Inflammatory macrophage (primary cell): Measurements from ENCODE around the gene SNX30.

ENCODE experiments used
- DNase-seq, 2 donors: peaks; one replicate each; pipeline ENCODE4 v3.0.0-alpha.2; 2020 to 2022

The SNX30 gene

GRCh38 chr9:112858625-112859147, 108.1 kb downstream of the SNX30 start:
- peak; percentile 86 to 90 for DNase-seq

GRCh38 chr9:112860451-112860850, 109.9 kb downstream of the SNX30 start:
- peak; percentile 40 to 59 for DNase-seq

- DNase-seq = peak; percentile 54 to 57
These were observed 110.6 kb downstream of the SNX30 start for GRCh38 chr9:112861155-112861554.

- peak; percentile 87 to 92 for DNase-seq
These were observed 111.3 kb downstream of the SNX30 start for GRCh38 chr9:112861638-112862555.

GRCh38 chr9:112863214-112863613, 112.7 kb downstream of the SNX30 start:
- DNase-seq = peak; percentile 90 to 94

GRCh38 chr9:112863746-112864145, 113.2 kb downstream of the SNX30 start:
- DNase-seq = peak; percentile 51 to 53

- DNase-seq = peak; percentile 39 to 63
These were observed 113.8 kb downstream of the SNX30 start for GRCh38 chr9:112864403-112864802.

- no peak for DNase-seq
These were observed 114.4 kb downstream of the SNX30 start for GRCh38 chr9:112864982-112865381.

GRCh38 chr9:112866662-112867274, 116.2 kb downstream of the SNX30 start:
- DNase-seq = peak in 1 of 2 donors; percentile 47

- DNase-seq = peak; percentile 90 to 94
These were observed 116.9 kb downstream of the SNX30 start for GRCh38 chr9:112867275-112867991.

- DNase-seq = no peak
These were observed 117.9 kb downstream of the SNX30 start for GRCh38 chr9:112868461-112868860.

- DNase-seq = peak in 1 of 2 donors; percentile 49
These were observed 118.5 kb downstream of the SNX30 start for GRCh38 chr9:112869041-112869529.

GRCh38 chr9:112869917-112870316, 119.4 kb downstream of the SNX30 start:
- no peak for DNase-seq

- no peak for DNase-seq
These were observed 120.0 kb downstream of the SNX30 start for GRCh38 chr9:112870556-112870955.

GRCh38 chr9:112872019-112872418, 121.5 kb downstream of the SNX30 start:
- no peak for DNase-seq

GRCh38 chr9:112873773-112874405, 123.3 kb downstream of the SNX30 start:
- no peak for DNase-seq

GRCh38 chr9:112878752-112879151, 128.2 kb downstream of the SNX30 start:
- DNase-seq = no peak

- no peak for DNase-seq
These were observed 130.1 kb downstream of the SNX30 start for GRCh38 chr9:112880650-112881049.

- peak; percentile 34 to 83 for DNase-seq
These were observed 130.8 kb downstream of the SNX30 start for GRCh38 chr9:112881331-112881730.

- no peak for DNase-seq
These were observed 133.5 kb downstream of the SNX30 start for GRCh38 chr9:112884101-112884500.

- DNase-seq = no peak
These were observed 134.2 kb downstream of the SNX30 start for GRCh38 chr9:112884721-112885120.

- DNase-seq = peak in 1 of 2 donors; percentile 44
These were observed 134.8 kb downstream of the SNX30 start for GRCh38 chr9:112885324-112885723.
